Parathyroid adenoma (tissue), 2 donors: Measurements from ENCODE around the gene PARD6B.
"Not testable (repeated sequence)": the region's sequence is repeated elsewhere in the genome, so short reads cannot be mapped to it uniquely, and the experiment has no call there.

Source experiments
- H2AFZ ChIP-seq: fragments of 300-600 bp; sonication (generic); one replicate; pipeline ENCODE4 v1.7.0; 2017; ENCODE audit warnings: antibody characterized with exemption, mild to moderate bottlenecking
- H3K27ac ChIP-seq: fragments of 300-600 bp; sonication (generic); one replicate; pipeline ENCODE4 v1.7.0; 2017
- H3K27me3 ChIP-seq: fragments of 300-600 bp; sonication (generic); one replicate; pipeline ENCODE4 v1.7.0; 2017; ENCODE audit warnings: low read length; ENCODE audit not compliant: control insufficient read depth, insufficient read depth
- H3K36me3 ChIP-seq: fragments of 300-600 bp; sonication (generic); one replicate; pipeline ENCODE4 v1.7.0; 2017; ENCODE audit warnings: low read length; ENCODE audit not compliant: control insufficient read depth, insufficient read depth
- H3K4me1 ChIP-seq: fragments of 300-600 bp; sonication (generic); one replicate; pipeline ENCODE4 v1.7.0; 2017; ENCODE audit warnings: control low read depth
- H3K4me2 ChIP-seq: fragments of 300-600 bp; sonication (generic); one replicate; pipeline ENCODE4 v1.7.0; 2017; ENCODE audit warnings: low read length
- H3K4me3 ChIP-seq: fragments of 300-600 bp; sonication (generic); one replicate; pipeline ENCODE4 v1.7.0; 2017; ENCODE audit warnings: low read depth, low read length
- H3K79me2 ChIP-seq: fragments of 300-600 bp; sonication (generic); one replicate; pipeline ENCODE4 v1.7.0; 2017; ENCODE audit warnings: control low read depth
- H3K9ac ChIP-seq: fragments of 300-600 bp; sonication (generic); one replicate; pipeline ENCODE4 v1.7.0; 2017; ENCODE audit warnings: mild to moderate bottlenecking
- H3K9me3 ChIP-seq: fragments of 300-600 bp; sonication (generic); one replicate; pipeline ENCODE4 v1.7.0; 2017; ENCODE audit warnings: low read length; ENCODE audit not compliant: control insufficient read depth
- TF ChIP-seq, protein P1 (sequence below): fragments of 300-600 bp; sonication (generic); IDR thresholded peaks from one replicate; pipeline ENCODE4 v1.7.0; 2017; ENCODE audit warnings: antibody characterized with exemption, mild to moderate bottlenecking
- donor health status: primary hyperparathyroidism.

The PARD6B gene

DNA sequence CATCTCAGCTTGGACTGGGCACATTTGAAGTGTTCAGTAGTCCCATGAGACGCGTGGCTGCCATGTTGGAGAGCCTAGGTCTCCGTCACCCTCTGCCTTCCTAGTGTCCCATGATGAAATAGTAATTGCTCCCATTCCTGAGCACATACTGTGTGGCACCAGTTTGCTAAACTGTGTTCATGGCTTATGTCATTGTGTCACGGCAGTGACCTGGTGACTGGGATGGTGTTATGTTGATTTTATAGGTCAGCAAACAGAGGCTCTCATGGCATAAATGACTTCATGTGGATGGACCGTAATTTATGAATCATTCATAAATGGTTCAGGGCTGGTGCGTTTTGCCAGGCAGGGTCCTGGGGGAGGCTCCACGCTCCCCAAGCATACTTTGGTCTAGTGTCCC is 67.3 kb downstream of the PARD6B start:
- Histone ChIP-seq H3K79me2 (peaks cover 23% of the 10 kb centered on the region), H3K27me3 (no peaks in the 10 kb centered on the region), H3K4me1 (no peaks in the 10 kb centered on the region), H3K36me3 (no peaks in the 10 kb centered on the region), H3K4me3 (no peak overlapping the region), H3K9ac (no peak overlapping the region), H3K27ac (no peak overlapping the region), H2AFZ (no peak overlapping the region), H3K4me2 (no peak overlapping the region), H3K9me3 (no peaks in the 10 kb centered on the region)
- TF ChIP-seq, protein P1, sequence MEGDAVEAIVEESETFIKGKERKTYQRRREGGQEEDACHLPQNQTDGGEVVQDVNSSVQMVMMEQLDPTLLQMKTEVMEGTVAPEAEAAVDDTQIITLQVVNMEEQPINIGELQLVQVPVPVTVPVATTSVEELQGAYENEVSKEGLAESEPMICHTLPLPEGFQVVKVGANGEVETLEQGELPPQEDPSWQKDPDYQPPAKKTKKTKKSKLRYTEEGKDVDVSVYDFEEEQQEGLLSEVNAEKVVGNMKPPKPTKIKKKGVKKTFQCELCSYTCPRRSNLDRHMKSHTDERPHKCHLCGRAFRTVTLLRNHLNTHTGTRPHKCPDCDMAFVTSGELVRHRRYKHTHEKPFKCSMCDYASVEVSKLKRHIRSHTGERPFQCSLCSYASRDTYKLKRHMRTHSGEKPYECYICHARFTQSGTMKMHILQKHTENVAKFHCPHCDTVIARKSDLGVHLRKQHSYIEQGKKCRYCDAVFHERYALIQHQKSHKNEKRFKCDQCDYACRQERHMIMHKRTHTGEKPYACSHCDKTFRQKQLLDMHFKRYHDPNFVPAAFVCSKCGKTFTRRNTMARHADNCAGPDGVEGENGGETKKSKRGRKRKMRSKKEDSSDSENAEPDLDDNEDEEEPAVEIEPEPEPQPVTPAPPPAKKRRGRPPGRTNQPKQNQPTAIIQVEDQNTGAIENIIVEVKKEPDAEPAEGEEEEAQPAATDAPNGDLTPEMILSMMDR, result no peak

DNA sequence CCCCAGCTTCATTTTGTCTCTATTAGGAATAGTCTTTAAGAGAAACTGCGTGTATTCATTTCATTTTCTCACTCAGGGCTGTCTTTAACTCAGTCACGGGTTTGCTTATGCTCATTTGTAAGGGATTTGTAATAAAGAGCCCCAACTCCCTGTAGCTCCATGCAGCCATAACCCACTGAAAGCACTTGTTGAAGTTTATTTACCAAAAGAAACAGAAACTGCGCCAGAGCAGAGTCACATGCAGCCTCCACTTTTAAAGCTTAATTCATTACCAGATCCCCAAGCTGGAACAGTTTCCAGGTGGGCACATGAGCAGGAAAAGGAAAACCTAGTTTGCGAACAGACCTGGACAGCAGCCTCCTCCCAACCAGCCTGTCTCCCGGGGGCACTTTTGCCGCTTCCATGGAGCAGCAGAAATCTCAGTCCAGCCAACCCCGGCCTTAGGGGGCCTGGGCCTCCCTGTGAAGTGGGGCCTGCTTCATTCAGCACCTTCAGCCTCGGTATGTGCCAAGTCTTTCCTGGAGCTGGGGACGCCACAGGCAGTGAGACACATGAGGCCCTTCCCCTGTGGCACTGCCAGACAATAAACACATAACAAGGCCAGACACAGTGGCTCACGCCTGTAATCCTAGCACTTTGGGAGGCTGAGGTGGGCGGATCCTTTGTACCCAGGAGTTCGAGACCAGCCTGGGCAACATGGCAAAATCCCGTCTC is 68.0 kb downstream of the PARD6B start:
- no peaks in the 10 kb centered on the region for H3K4me1 ChIP-seq
- H2AFZ ChIP-seq, result no peak overlapping the region
- H3K27ac ChIP-seq, result no peak overlapping the region
- TF ChIP-seq, protein P1, result no peak
- H3K4me3 ChIP-seq, result no peak overlapping the region
- no peaks in the 10 kb centered on the region for H3K27me3 ChIP-seq
- no peaks in the 10 kb centered on the region for H3K9me3 ChIP-seq
- H3K36me3 ChIP-seq, result no peaks in the 10 kb centered on the region
- peaks cover 23% of the 10 kb centered on the region for H3K79me2 ChIP-seq
- no peak overlapping the region for H3K9ac ChIP-seq
- H3K4me2 ChIP-seq, result no peak overlapping the region

DNA sequence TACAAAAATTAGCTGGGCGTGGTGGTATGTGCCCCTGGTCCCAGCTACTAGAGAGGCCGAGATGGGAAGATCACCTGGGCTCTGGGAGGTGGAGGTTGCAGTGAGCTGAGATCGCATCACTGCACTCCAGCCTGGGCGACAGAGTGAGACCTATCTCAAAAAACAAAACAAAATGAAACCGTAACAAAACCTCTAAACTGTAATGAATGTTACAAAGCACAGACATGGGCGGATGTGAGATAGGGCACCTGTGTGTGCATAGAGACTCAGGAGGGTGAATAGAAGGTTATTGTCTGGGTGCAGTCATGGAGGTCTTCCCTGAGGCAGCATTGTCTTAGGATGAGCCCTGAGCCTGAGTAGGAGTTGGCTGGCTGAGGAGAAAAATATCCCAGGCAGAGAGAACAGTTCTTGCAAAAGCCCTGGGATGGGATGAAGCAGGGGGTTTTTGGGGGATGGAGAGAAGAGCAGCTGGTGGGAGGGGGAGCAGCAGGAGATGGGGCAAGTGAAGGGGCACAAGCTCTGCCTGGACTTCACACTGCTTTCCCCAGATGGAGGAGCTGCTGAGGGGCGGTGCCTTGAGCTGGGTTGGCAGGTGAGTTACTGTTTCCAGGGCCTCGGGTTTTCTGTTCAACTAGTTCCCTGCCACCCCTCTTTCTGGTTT is 68.6 kb downstream of the PARD6B start:
- Histone ChIP-seq H3K9me3 (no peaks in the 10 kb centered on the region), H3K4me2 (no peak overlapping the region), H3K4me1 (no peaks in the 10 kb centered on the region), H3K79me2 (peaks cover 23% of the 10 kb centered on the region), H3K36me3 (no peaks in the 10 kb centered on the region), H3K27me3 (no peaks in the 10 kb centered on the region), H3K27ac (no peak overlapping the region), H3K4me3 (no peak overlapping the region), H3K9ac (no peak overlapping the region), H2AFZ (no peak overlapping the region)
- TF ChIP-seq, protein P1, result no peak

DNA sequence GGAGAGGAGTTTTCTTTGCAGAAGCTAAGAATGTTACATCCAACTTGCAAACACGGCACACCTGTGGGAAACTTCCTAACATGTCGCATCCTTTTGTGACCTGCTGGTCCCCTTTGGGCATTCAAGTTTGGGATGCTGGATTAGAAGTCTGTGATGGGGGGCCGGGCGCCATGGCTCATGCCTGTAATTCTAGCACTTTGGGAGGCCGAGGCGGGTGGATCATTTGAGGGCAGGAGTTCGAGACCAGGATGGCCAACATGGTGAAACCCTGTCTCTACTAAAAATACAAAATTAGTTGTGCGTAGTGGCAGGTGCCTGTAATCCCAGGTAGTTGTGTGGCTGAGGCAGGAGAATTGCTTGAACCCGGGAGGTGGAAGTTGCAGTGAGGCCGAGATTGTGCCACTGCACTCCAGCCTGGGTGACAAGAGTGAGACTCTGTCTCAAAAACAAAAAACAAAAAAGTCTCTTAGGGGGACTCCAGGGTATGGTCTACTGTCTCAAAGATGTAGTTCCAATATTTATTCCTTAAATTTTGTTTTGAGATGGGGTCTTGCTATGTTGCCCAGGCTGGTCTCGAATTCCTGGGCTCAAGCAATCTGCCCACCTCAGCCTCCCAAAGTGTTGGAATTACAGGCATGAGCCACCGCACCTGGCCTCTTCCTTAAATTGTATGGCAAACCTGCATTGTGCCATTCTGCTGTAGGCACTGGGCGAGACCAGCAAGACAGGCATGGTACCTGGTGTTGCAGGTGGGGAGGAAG is 69.8 kb downstream of the PARD6B start:
- H3K4me2 ChIP-seq, H3K4me3 ChIP-seq, H3K9me3 ChIP-seq, H3K27ac ChIP-seq, H2AFZ ChIP-seq, H3K4me1 ChIP-seq, H3K36me3 ChIP-seq, H3K9ac ChIP-seq, H3K27me3 ChIP-seq: not testable (repeated sequence)
- H3K79me2 ChIP-seq, result peaks cover 21% of the 10 kb centered on the region

DNA sequence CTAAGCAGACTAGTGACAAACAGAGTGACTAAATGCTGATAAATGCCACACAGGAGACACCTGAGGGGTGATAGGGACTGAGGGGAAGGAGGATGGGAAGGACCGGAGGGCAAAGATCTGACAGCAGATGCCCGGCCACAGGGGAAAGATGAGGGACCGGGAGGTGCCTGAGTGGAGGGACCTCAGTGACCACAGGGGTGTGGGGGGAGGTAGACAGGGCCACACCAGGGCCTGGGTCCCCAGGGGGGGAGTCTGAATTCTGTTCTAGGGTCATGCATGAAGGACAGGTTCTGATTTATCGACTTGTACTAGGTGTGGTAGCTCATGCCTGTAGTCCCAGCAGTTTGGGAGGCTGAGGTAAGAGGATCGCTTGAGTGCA is 70.4 kb downstream of the PARD6B start:
- H3K9me3 ChIP-seq, result no peaks in the 10 kb centered on the region
- TF ChIP-seq, protein P1, result no peak
- H3K4me2 ChIP-seq, result no peak overlapping the region
- no peak overlapping the region for H3K9ac ChIP-seq
- no peak overlapping the region for H3K4me3 ChIP-seq
- no peaks in the 10 kb centered on the region for H3K36me3 ChIP-seq
- H2AFZ ChIP-seq, result no peak overlapping the region
- no peaks in the 10 kb centered on the region for H3K27me3 ChIP-seq
- no peaks in the 10 kb centered on the region for H3K4me1 ChIP-seq
- H3K27ac ChIP-seq, result no peak overlapping the region
- peaks cover 23% of the 10 kb centered on the region for H3K79me2 ChIP-seq
